Activated naive CD4-positive, alpha-beta T cell (primary cell): ENCODE data around the gene TNK2.
"Not testable (repeated sequence)": the region's sequence is repeated elsewhere in the genome, so short reads cannot be mapped to it uniquely, and the experiment has no call there.

Source experiments
- DNase-seq, 4 experiments: peaks; one replicate each; lab custom pipeline; 2025; lab: John Stamatoyannopoulos, UW

TNK2 gene

GRCh38 chr3:195850857-195851543 is 57.4 kb downstream of the TNK2 start:
- DNase-seq, result peak; percentile 68 to 78 (median 76)

- no peak for DNase-seq
Observed at GRCh38 chr3:195849322-195850074, 58.9 kb downstream of the TNK2 start.

- DNase-seq, result no peak
Observed at GRCh38 chr3:195847055-195847950, 61.0 kb downstream of the TNK2 start.

DNA sequence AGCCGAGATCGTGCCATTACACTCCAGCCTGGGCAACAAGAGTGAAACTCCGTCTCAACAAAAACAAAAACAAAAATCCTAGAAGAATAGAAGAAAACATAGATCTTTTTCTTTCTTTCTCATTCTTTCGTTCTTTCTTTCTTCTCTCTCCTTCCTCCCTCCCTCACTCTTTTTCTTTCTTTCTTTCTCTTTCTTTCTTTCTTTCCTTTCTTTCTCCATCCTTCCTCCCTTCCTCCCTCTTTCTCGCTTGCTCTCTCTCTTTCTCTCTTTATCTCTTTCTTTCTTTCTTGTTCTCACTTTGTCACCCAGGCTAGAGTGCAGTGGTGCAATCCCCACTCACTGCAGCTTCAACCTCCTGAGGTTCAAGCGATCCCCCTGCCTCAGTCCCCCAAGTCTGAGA is 62.9 kb downstream of the TNK2 start:
- no peak for DNase-seq

GRCh38 chr3:195844671-195845218 is 63.6 kb downstream of the TNK2 start:
- DNase-seq, result no peak

DNA sequence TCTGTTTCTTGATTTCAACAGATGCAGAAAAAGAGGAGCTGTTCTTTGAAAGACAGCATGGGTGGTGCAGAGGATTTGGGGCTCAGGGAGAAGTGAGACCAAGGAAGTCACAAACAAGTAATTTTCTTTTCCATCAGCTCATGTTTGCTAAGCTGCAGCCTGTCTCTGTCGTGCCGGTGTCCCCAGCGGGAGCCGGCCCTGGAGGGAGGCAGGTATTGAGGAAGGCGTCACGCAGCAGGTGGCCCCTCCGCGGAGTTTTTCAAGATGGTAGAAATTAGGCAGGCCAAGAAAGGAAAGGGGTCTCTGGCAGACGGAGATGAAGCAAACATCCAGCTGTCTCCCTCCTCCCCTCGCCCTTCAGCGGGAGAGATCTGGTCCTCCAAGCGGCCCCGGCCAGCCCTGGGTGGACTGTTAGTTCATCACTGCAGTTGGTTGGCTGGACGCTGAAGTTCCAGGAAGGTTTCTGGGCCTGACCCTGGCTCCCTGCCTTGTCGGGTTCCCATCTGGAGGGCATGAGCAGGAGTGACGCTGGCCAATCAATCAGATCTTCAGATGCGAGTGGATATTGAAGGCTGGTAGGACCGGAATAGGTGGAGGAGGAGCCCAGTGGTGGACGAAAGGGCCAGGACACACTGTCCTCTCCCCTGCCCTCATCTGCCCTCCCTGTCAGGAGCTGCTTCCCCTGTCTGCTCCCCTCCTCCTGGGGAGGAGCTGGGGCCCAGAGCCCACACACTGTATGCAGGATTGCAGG is 68.9 kb downstream of the TNK2 start:
- DNase-seq, result no peak

GRCh38 chr3:195838714-195839113 is 69.6 kb downstream of the TNK2 start:
- no peak for DNase-seq

DNA sequence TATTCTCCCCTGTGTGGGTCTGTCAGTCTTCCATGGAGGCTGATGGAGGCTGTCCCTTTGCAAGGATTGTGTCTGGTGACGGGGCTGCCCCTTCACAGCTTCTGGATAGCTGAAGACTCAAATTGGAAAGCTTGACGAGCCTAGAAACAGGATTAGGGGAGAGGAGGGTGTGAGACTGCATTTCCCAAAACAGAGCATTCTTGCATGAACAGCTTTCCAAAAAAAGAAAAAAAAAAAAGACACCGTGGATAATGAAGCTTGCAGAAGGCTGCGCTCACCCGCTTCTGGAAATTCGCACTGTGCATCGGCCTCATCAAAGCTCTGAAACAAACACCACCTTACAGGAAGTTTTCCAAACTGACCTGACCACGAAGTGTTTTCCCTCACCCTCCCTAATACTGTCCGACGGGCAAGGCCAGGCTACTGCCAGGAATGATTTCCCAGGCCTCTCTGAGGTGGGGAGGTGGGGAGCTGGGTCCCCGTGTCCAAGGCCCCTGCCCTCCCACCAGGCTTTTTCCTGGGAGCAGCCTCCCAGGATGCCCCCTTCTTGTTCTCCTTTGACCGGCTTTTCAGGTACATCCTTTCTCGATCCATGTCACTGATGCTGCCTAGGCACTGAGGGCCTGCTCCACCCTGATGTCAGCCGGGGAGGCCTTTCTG is 71.7 kb downstream of the TNK2 start:
- no peak for DNase-seq

DNA sequence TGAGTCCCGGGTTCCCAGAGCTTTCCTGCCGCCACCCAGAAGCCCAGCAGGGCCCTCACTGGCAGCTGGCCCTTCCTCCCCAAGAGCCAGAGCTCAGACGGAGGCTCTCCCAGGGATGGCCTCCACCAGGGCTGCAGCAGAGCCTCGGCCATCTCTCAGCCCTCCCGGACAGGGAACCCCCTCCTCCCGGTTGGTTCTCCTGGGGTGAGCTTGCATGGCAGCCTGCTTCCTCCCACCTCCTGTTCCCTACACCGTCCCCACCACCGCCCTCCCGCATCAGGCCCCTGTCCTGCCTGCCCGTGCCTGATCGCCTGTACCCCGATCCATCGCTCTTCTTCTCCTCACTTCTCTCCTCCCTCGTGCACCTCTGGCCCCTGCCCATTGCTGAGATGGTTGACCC is 72.6 kb downstream of the TNK2 start:
- no peak for DNase-seq

GRCh38 chr3:195834675-195835583 is 73.4 kb downstream of the TNK2 start:
- no peak for DNase-seq

DNA sequence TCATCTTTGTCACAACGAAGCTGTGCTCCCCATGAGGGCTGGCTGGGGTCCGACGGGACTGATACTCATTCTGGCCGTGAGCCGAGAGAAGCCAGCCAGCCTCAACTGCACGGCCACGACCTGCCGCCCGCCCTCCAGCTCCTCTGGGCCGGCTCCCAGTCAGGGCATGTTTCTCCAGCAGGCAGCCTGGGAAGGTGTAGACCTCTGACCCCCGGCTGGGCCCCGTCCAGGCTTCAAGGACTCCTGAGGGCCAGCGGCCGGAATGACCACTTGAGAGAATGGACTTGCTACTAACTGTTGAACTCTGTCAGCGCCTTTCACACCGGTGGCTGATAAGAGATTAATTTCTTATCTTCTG is 78.5 kb downstream of the TNK2 start:
- no peak for DNase-seq

GRCh38 chr3:195828762-195829161 is 79.6 kb downstream of the TNK2 start:
- DNase-seq, result no peak

- no peak for DNase-seq
Observed at GRCh38 chr3:195825857-195826804, 82.2 kb downstream of the TNK2 start.

DNA sequence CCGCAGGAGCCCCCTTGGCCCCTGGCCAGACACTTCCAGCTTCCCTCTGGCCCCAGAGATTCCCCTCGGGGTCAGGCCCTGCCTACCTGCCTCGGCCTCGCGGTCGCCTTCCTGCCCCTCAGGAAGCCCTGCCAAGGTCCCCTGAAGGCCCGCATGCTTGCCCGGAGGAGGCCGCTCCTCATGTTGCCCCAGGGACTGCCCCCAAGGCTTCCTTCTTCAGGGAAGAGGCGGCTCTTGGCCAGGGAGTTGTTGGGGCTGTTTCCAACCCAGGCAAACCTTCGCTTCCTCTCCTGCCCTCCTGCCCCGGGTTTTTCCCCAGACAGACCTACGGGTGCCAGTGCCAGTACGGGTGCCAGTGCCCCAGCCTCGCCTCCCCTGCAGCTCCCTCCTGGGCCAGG is 83.2 kb downstream of the TNK2 start:
- no peak for DNase-seq

DNA sequence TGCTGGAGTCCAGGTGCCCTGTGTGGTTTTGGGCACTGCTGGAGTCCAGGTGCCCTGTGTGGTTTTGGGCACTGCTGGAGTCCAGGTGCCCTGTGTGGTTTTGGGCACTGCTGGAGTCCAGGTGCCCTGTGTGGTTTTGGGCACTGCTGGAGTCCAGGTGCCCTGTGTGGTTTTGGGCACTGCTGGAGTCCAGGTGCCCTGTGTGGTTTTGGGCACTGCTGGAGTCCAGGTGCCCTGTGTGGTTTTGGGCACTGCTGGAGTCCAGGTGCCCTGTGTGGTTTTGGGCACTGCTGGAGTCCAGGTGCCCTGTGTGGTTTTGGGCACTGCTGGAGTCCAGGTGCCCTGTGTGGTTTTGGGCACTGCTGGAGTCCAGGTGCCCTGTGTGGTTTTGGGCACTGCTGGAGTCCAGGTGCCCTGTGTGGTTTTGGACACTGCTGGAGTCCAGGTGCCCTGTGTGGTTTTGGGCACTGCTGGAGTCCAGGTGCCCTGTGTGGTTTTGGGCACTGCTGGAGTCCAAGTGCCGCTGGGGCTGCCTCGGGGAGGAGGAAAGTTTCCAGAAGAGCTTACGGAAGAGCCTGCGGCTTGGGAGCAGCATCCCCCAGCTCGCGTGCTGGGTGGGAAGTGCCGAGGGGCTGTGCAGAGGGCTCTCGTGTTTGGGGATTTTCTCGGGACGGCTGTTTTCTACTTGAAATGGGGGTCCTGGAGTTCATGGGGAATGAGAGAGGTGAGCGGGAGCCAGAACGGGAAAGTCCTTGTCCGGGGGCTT is 83.7 kb downstream of the TNK2 start:
- DNase-seq, result not testable (repeated sequence)

DNA sequence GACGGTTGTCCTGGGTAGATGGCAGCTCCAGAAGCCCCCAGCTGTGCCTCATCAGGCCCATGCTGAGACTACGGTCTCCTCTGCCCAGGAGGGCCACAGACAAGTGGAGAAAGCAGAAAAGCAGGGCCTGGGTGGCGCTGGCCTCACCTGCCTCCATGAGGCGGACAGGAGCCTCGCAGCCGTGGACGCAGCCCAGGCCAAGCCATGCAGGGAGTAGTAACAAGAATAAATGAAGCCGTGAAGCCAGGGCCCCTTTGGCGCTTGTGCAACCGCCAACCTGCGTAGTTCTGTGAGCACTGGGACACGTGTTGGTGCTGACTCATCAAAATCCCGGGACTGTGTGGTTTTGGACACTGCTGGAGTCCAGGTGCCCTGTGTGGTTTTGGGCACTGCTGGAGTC is 84.4 kb downstream of the TNK2 start:
- no peak for DNase-seq

DNA sequence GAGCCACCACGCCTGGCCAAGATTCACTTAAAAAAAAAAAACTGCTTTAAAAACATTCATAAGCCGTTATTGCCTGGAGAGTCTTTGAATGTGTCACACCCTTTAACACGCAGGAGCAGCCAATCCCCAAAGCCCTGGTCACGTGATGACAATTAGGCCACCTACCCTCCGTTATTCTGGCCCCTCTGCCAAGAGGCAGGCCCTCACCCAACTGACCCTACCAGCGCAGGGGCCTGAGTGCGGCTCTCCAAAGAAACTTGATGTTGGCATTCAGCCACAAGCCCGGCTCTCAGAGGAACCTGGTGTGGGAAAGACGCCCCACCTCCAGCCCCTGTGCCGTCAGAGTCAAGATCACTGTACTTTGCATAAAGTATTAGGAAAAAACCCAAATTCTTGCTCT is 85.1 kb downstream of the TNK2 start:
- DNase-seq, result no peak

- DNase-seq, result no peak
Observed at GRCh38 chr3:195822131-195822696, 86.1 kb downstream of the TNK2 start.
